DND-41 (cell line): ENCODE data around the gene PPFIBP1.

Source experiments
- ATAC-seq: fragments of 200-7000 bp; cut with Tn5 transposase; 3 replicates; pipeline ENCODE4 v1.9.1; 2021; ENCODE audit warnings: low read depth; ENCODE audit not compliant: insufficient read depth
- DNase-seq: peaks from one replicate; pipeline ENCODE4 v3.0.0-alpha.2; 2020
- H2AFZ ChIP-seq: 2 replicates; pipeline ENCODE4 v1.6.0; 2012; ENCODE audit warnings: low read depth, low read length
- H3K27ac ChIP-seq: 2 replicates; pipeline ENCODE4 v1.5.1; 2012; ENCODE audit warnings: low read length, inconsistent platforms
- H3K27me3 ChIP-seq: fragments of 200-600 bp; sonication (generic); 2 replicates; pipeline ENCODE4 v1.6.0; 2012; ENCODE audit warnings: low read length, mild to moderate bottlenecking, inconsistent platforms; ENCODE audit not compliant: insufficient read depth, poor library complexity
- H3K36me3 ChIP-seq: 2 replicates; pipeline ENCODE4 v1.5.1; 2012; ENCODE audit warnings: low read length, inconsistent platforms; ENCODE audit not compliant: insufficient read depth
- H3K4me1 ChIP-seq: 2 replicates; pipeline ENCODE4 v1.5.1; 2012; ENCODE audit warnings: mild to moderate bottlenecking, low read length; ENCODE audit not compliant: insufficient read depth
- H3K4me2 ChIP-seq: 2 replicates; pipeline ENCODE4 v1.6.0; 2012; ENCODE audit warnings: mild to moderate bottlenecking, moderate library complexity, low read length, inconsistent platforms; ENCODE audit not compliant: insufficient read depth
- H3K4me3 ChIP-seq, 2 experiments: fragments of 200-600 bp in 1 of 2; shearing (Covaris generic) in 1 of 2; 2 replicates each; pipeline ENCODE4 v1.5.1; 2012 to 2016; ENCODE audit warnings: inconsistent platforms in 2 of 2, low read length in 2 of 2, mild to moderate bottlenecking in 2 of 2, low read depth in 1 of 2, moderate library complexity in 1 of 2
- H3K79me2 ChIP-seq: 2 replicates; pipeline ENCODE4 v1.6.0; 2012; ENCODE audit warnings: low read length, inconsistent platforms; ENCODE audit not compliant: insufficient read depth
- H3K9ac ChIP-seq: 2 replicates; pipeline ENCODE4 v1.6.0; 2012; ENCODE audit warnings: low read depth, mild to moderate bottlenecking, inconsistent platforms, low read length, moderate library complexity
- H3K9me3 ChIP-seq: 2 replicates; pipeline ENCODE4 v1.5.1; 2012; ENCODE audit warnings: low read length, moderate library complexity, mild to moderate bottlenecking, inconsistent platforms; ENCODE audit not compliant: insufficient read depth, severe bottlenecking
- H4K20me1 ChIP-seq: 2 replicates; pipeline ENCODE4 v1.6.0; 2012; ENCODE audit warnings: low read length; ENCODE audit not compliant: insufficient read depth
- EZH2 ChIP-seq: IDR thresholded peaks from 3 replicates; pipeline ENCODE4 v1.6.1; 2012; ENCODE audit warnings: borderline replicate concordance, low read depth, mild to moderate bottlenecking, moderate library complexity, low read length, inconsistent platforms; ENCODE audit not compliant: severe bottlenecking
- TF ChIP-seq, protein P1 (sequence below): IDR thresholded peaks from 2 replicates; pipeline ENCODE4 v1.5.1; 2012; ENCODE audit warnings: borderline replicate concordance, low read length, moderate library complexity, mild to moderate bottlenecking; ENCODE audit not compliant: poor library complexity, severe bottlenecking; ENCODE audit errors: extremely low read depth

PPFIBP1 gene

GRCh38 chr12:27478949-27479348 is 45.1 kb upstream of the PPFIBP1 start:
- peaks cover 18% of the 10 kb centered on the region for H3K9me3 ChIP-seq

DNA sequence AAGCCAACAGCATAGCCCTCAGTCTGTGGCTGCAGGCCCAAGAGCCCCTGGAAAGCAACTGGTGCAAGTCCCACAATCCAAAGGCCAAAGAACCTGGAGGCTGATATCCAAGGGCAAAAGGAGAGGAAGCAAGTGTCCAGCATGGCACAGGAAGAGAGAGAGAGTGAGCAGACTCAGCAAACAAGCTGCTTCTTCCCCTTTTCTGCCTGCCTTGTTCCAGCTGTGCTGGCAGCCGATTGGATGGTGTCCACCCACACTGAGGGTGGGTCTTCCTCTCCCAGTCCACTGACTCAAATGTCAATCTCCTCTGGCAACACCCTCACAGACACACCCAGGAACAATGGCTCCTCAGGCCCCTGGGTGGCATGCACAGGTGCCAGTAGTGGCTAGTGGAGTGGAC is 44.0 kb upstream of the PPFIBP1 start:
- no peaks in the 10 kb centered on the region for H3K4me1 ChIP-seq
- no peak for TF ChIP-seq EZH2
- TF ChIP-seq, protein P1, sequence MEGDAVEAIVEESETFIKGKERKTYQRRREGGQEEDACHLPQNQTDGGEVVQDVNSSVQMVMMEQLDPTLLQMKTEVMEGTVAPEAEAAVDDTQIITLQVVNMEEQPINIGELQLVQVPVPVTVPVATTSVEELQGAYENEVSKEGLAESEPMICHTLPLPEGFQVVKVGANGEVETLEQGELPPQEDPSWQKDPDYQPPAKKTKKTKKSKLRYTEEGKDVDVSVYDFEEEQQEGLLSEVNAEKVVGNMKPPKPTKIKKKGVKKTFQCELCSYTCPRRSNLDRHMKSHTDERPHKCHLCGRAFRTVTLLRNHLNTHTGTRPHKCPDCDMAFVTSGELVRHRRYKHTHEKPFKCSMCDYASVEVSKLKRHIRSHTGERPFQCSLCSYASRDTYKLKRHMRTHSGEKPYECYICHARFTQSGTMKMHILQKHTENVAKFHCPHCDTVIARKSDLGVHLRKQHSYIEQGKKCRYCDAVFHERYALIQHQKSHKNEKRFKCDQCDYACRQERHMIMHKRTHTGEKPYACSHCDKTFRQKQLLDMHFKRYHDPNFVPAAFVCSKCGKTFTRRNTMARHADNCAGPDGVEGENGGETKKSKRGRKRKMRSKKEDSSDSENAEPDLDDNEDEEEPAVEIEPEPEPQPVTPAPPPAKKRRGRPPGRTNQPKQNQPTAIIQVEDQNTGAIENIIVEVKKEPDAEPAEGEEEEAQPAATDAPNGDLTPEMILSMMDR = no peak
- H2AFZ ChIP-seq = no peak overlapping the region
- H3K4me3 ChIP-seq = no peak overlapping the region
- no peak overlapping the region for H3K27ac ChIP-seq
- no peak overlapping the region for H3K9ac ChIP-seq
- no peaks in the 10 kb centered on the region for H3K27me3 ChIP-seq
- no peak for DNase-seq
- no peaks in the 10 kb centered on the region for H3K36me3 ChIP-seq
- H3K9me3 ChIP-seq = peaks cover 18% of the 10 kb centered on the region
- no peak overlapping the region for H3K4me2 ChIP-seq
- H3K79me2 ChIP-seq = no peaks in the 10 kb centered on the region
- ATAC-seq = no peak
- no peaks in the 10 kb centered on the region for H4K20me1 ChIP-seq

More at GRCh38 chr12:27478949-27479348, 45.1 kb upstream of the PPFIBP1 start:
- H3K27ac ChIP-seq = no peak overlapping the region
- no peak overlapping the region for H3K9ac ChIP-seq
- H2AFZ ChIP-seq = no peak overlapping the region
- DNase-seq (no peak), ATAC-seq (no peak)
- H3K36me3 ChIP-seq = no peaks in the 10 kb centered on the region
- H3K4me3 ChIP-seq = no peak overlapping the region
- no peaks in the 10 kb centered on the region for H3K27me3 ChIP-seq
- H3K4me1 ChIP-seq = no peaks in the 10 kb centered on the region
- H3K4me2 ChIP-seq = no peak overlapping the region
- no peaks in the 10 kb centered on the region for H4K20me1 ChIP-seq
- TF ChIP-seq, protein P1 = no peak
- TF ChIP-seq EZH2 = no peak
- H3K79me2 ChIP-seq = no peaks in the 10 kb centered on the region

GRCh38 chr12:27486961-27487360 is 37.0 kb upstream of the PPFIBP1 start:
- no peak overlapping the region for H3K4me2 ChIP-seq
- no peak overlapping the region for H3K9ac ChIP-seq
- no peaks in the 10 kb centered on the region for H3K36me3 ChIP-seq
- no peaks in the 10 kb centered on the region for H4K20me1 ChIP-seq
- DNase-seq (no peak), ATAC-seq (no peak)
- peaks cover 6% of the 10 kb centered on the region for H3K27me3 ChIP-seq
- H3K4me1 ChIP-seq = no peaks in the 10 kb centered on the region
- H3K4me3 ChIP-seq = no peak overlapping the region
- H3K9me3 ChIP-seq = no peaks in the 10 kb centered on the region
- H3K79me2 ChIP-seq = no peaks in the 10 kb centered on the region
- no peak overlapping the region for H2AFZ ChIP-seq
- no peak overlapping the region for H3K27ac ChIP-seq
- TF ChIP-seq, protein P1 = no peak
- no peak for TF ChIP-seq EZH2

GRCh38 chr12:27488479-27488878 is 35.5 kb upstream of the PPFIBP1 start:
- H3K27me3 ChIP-seq = peaks cover 6% of the 10 kb centered on the region
- H3K36me3 ChIP-seq = no peaks in the 10 kb centered on the region
- ATAC-seq (no peak), DNase-seq (no peak)
- H3K27ac ChIP-seq = no peak overlapping the region
- no peaks in the 10 kb centered on the region for H3K79me2 ChIP-seq
- H4K20me1 ChIP-seq = no peaks in the 10 kb centered on the region
- no peak overlapping the region for H2AFZ ChIP-seq
- no peaks in the 10 kb centered on the region for H3K9me3 ChIP-seq
- H3K4me3 ChIP-seq = no peak overlapping the region
- no peak overlapping the region for H3K4me2 ChIP-seq
- no peaks in the 10 kb centered on the region for H3K4me1 ChIP-seq
- TF ChIP-seq, protein P1 = no peak
- TF ChIP-seq EZH2 = no peak
- H3K9ac ChIP-seq = no peak overlapping the region
